NCI-H2227 (cell line): Measurements from ENCODE around the gene ACTR1A.
"Not testable (repeated sequence)": the region's sequence is repeated elsewhere in the genome, so short reads cannot be mapped to it uniquely, and the experiment has no call there.

Experiments
- DNase-seq: peaks from one replicate; lab custom pipeline; 2025; ENCODE audit not compliant: unreplicated experiment; lab: John Stamatoyannopoulos, UW

ACTR1A gene

DNA sequence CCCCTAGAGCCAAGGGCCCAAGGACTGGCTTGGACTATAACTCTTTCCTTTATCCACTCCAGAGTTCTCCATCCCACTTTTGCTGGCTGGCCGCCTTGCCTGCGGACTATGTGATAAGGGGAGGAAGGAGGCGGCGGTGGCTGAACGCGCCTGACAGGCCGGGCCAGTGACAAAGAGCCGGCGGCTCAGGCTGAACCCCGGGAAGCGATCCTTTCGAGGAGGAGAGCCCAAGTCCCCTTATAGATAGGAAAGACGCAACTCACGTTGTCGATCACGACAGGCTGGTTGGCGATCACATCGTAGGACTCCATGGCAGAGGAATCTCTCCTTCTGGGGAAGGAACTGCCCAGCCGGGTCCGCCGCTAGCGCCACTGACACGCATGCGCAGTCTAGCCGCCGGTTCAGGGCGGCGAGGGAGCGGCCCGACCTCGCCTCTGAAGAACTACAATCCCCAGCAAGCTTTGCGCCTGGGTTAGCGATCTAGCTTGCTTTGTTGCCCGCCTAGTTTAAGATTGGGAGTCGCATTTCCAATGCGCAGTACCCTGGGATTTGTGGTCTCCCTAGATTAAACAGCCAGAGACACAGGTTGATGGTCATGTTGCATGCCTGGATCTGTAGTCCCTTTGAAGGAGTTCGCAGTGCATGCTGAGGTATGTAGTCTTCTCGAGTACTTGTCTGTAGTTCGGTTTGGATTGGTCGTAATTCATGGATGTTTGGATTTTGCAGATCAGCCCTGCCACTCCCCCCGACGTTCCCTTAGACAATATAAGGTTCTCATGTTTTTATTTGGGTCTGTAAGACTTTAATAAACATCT, at the start of gene ACTR1A:
ACTR1A (minus strand) TSS at position 376 of the 815 bp plus-strand sequence; CDS start at position 311, 65 bp downstream.
- peak; percentile 97 for DNase-seq

- no peak for DNase-seq
Measured at GRCh38 chr10:102550636-102551210, 48.2 kb upstream of the ACTR1A start.

DNA sequence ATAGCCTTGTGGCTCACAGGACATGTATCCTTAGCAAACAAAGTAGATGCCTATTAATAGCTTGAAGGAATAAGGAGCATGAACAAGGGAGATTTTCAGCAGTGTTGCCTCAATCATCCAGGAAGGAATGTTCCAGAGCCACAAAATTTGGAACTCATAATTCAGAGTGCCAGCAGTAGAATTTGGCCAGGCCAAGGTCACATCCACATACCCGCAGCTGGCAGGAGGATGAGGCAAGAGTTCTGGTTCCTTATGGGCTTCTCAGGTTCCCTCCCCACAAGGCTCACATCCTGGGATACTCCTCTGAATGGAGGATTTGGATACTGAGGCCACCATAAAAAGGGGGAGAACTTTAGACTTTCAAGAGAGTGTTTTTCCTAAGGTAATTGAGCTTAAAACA, 47.0 kb upstream of the ACTR1A start:
- no peak for DNase-seq

DNA sequence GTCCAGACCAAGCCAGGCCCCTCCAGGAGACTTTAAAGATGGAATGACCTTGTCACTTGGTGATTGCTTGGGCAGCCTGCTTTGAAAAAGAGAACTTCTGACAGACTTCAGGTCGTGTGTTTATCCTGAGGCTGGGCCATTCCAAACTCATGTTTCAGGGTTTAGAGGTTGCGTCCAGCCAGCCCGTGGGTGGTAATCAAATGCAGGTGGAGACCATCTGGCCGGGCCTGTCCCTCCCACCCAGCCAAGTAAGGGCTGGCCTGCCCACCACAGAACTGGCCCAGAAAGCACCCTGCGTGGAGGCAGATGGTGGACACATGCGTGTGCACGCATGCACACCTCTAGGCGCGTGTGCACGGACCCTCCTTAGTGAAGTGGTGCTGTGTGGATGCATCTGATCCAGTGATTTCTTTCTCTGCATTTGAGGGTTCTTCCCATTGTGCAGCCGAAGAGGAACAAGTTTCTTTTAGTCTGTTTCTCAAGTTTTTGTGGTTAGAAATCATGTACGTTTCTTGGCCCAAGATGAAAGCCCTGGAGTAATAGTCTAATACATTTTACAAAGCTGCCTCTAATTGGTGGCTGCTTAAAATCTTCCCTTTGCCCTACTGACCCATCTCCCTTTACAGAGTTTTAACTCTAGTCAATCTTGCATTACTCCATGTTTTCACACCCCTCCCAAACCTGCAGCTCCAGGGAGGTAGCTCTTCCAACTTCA, 44.3 kb upstream of the ACTR1A start:
- DNase-seq: no peak

GRCh38 chr10:102545997-102546396, 43.5 kb upstream of the ACTR1A start:
- DNase-seq: no peak

GRCh38 chr10:102545265-102545871, 42.9 kb upstream of the ACTR1A start:
- DNase-seq: no peak

DNA sequence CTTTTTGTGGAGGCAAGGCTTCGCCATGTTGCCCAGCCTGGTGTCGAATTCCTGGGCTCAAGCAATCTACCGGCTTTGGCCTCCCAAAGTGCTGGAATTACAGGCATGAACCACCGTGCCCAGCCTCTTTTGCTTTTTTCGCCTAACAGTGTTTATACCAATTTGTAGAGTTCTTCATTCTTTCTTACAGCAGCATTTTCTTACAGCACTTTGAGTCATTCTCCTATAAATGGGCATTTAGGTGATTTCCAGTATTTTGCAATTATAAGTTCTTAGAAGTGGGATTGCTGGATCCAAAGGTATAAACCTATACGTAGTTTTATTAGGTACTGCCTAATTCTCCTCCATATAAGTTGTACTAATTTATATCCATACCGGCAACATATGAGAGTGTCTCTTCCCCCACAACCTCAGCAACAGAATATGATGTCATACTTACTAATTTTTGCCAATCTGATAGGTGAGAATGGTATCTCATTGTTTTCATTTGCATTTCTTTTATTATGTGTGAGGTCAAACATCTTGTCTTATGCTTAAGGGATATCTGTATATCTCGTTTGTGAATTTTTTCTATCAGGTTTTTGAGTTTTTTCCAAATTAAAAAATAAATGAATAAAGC, 40.4 kb upstream of the ACTR1A start:
- no peak for DNase-seq

- DNase-seq: no peak
Measured at GRCh38 chr10:102540023-102540422, 37.5 kb upstream of the ACTR1A start.

DNA sequence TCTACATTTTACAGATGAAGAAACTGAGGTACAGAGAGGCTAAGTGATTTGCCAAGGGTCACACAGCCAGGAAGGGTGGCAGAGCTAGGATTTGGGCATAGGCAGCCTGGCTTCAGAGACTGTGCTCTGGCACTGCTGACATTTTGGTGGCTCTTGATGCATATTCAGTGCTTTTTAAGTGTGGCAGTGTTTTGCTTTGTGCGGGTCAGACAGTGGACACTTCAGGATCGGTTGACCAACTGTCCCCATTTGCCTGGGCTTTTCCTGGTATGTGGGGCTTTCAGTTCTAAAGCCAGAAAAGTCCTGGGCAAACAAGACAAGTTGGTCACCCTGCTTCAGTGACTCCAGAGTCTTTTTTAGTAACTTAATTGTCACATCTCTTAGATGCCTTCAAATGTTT, 36.3 kb upstream of the ACTR1A start:
- DNase-seq: no peak

DNA sequence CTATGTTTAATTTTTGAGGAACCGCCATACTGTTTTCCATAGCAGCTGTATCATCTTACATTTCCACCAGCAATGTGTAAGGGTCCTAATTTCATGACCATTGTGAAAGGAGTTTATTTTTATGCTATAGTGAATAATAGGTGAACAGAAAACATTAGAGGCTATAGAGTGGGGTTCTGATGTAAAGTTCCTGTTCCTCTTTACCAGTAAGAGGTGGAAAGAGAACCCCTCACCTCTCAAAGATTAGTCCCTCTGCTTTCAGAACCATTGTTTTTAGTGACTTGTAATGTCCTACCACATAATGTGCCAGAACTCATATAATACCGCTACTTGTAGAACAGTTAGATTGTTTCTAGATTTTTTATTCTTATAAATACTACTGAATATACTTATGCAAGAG, 35.4 kb upstream of the ACTR1A start:
- no peak for DNase-seq

DNA sequence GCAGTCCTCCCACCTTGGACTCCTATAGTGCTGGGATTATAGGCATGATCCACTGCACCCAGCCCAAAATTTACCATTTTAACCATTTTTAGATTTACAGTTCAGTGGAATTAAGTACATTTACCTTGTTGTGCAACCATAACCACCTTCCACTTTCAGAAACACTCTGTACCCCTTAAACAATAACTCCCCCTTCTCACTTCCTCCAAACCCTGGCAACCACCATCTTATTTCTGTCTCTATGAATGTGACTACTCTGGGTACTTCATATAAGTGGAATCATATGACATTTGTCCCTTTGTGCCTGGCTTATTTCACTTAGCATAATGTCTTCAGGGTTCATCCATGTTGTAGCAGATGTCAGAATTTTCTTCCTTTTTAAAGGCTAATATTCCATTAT, 34.9 kb upstream of the ACTR1A start:
- DNase-seq: no peak

DNA sequence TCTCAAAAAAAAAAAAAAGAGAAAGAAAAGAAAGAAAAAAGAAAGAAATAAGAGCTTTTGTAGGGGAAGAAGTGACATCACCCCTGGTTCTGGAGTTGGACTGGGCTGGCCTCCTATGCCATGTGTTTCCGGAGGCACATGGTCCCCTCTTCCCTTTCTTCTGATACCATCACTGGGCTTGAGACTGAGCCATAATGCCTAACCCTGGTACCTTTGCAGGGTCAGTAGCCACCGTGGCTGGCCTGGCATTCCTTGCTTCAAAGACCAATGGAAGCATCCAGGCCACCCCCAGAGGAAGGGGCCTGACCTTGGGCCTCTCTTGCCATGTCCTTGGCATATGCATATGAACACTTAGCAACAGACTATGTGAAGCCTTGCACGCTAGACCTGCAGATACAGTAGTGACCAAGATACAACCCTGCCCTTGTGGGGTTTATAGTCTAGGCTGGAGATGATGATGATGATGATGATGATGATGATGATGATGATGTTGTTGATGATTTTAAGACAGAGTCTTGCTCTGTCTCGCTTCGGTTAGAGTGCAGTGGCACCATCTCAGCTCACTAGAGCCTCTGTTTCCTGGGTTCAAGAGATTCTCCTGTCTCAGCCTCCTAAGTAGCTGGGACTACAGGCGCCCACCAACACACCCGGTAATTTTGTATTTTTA, 33.1 kb upstream of the ACTR1A start:
- DNase-seq: no peak

- not testable (repeated sequence) for DNase-seq
Measured at GRCh38 chr10:102534966-102535365, 32.5 kb upstream of the ACTR1A start.

DNA sequence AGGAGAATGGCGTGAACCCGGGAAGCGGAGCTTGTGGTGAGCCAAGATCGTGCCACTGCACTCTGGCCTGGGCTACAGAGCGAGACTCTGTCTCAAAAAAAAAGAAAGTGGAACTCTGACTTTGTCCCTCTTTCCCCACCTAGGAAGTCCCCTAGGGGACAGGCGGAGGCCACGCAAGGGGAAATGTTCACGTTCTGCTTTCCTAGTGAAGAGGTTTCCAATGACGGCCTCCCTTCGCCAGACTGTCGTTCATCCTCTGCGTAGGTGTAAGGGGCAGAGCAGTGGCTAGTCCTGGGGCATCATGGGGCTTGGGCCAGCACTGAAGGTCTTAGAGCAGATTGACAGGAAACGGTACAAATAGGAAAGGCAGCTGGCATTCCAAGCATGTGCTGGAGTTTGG, 31.8 kb upstream of the ACTR1A start:
- DNase-seq: no peak

GRCh38 chr10:102527546-102527945, 25.0 kb upstream of the ACTR1A start:
- DNase-seq: no peak

DNA sequence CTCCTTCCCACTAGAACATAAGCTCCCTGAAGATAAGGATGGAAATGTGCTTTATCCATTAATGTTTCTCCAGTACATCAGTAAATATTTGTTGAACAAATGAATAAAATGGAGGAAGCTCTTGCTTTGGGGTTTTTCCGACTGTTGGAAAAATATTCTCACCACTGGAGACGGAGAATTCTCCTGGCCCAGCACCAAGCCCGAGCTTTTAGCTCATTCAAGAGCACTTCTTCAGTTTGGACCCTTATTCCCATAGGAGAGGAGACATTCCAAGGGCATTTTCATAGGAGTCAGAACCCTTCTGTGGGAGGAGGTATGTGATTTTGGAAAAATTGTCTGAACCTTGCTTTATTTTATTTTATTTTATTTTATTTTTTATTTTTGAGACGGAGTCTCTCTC, 22.2 kb upstream of the ACTR1A start:
- no peak for DNase-seq

DNA sequence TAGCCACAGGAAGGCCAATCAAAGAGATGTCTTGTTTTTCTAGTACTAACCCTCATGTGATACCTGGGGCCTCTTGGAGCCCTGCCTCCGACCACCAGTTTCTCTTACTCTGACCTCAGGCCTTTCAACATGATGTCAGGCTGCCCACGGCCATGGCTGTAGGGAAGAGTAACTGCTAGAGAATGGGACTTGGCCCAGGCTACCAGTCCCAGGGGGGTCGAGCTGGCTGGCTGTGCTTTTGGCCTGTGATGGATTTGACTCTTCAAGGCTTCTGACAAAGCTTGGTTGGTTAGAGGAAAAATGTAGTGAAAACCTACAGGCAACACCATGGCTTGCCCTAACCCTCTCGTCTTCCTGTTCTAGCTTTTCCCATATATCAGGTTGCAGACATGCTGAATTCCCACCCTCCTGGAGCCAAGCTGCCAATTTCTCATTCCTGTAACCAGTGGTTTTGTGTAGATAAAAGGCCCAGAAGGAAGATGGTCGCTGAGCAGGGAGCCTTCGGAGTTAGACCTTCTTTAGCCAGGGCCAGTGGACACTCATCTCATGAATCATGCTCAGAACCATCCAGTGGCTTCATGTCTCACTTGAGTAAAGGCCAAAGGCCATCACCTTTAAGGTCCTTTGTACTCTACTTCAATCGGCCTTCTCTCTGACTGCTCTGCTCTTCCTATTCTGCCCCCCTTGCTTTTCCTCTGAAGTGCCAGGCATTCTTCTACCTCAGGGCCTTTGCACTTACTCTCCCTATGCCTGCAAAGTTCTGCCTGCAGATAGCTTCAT, 20.9 kb upstream of the ACTR1A start:
- DNase-seq: no peak

DNA sequence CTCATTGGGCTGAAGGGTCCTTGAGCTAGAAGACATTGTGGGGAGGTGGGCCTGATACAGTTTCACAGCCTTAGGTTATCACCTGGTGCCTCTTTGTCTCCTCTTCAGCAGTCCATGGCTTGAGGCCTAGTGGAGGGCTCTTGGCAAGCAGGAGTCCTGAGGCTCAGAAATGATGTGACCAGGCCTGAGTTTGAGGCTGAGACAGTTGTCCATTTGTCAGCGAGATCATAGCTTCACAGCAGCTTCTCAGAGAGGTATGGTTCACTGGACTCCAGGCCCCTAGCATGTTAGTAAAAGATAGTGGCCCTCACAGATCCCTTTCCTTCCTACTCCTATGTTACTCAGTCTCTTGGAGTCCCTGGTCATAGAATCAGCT, 20.4 kb upstream of the ACTR1A start:
- no peak for DNase-seq

- DNase-seq: no peak
Measured at GRCh38 chr10:102519246-102519825, 16.8 kb upstream of the ACTR1A start.

DNA sequence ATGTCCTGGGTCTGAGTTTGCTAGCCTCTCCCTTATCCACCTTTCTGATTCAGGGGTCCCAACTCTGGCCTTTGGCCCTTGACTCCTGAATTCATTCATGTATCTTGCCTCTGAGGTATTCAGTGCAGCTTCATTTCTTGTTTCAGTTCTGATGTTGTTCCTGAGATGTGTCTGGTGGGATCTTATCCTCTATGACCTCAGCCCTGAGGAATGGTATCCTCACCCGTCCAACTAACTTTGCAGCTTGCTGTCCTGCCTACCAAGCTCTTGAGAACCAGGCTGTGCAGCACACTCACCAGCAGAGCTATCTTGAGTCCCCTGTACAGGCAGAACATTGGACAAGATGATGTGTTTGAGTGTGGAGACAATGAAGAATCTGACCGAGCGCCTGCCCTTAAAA, 15.0 kb upstream of the ACTR1A start:
- DNase-seq: no peak
